ENCODE results near the gene HHAT. TPM values are rescaled to one million over a fixed set of nuclear protein-coding genes. Genes with fewer than 3 reads are reported as not detected.

HHAT gene
- total and polyA plus RNA-seq, 2 of the 13 experiments (the other 11 are each of a cell fraction or from before 2014, with no cell fraction given): 2.6 to 4.9 TPM

- no peak for TF ChIP-seq ZNF773 (CRISPR knock-in tag; IDR thresholded peaks at IDR 0.05; ENCODE audit: borderline replicate concordance)
These were observed 128.1 kb downstream of the HHAT start (continued) for GRCh38 chr1:210456731-210457255.

- no TSS peak for BruUV-seq (replicated peaks)
- ATAC-seq (no peak), FAIRE-seq (no peak), DNase-seq (ENCODE audit: low spot score) (no peak)
- H3K36me3 ChIP-seq (replicated peaks in 1 of 2; ENCODE audit: control insufficient read depth in 1 of 2, insufficient read depth in 2 of 2, low read length in 2 of 2): no peaks in the 10 kb centered on the region
- WGBS (ENCODE audit: low lambda C conversion rate): 7% methylated on average over 2 of the region's 4 CpGs
- H3K4me3 ChIP-seq (replicated peaks in 1 of 3; ENCODE audit: insufficient read depth in 1 of 3, low read depth in 2 of 3, low read length in 3 of 3): no peak overlapping the region
- H3K4me2 ChIP-seq (ENCODE audit: low read depth, low read length): no peak overlapping the region
- H3K27ac ChIP-seq (ENCODE audit: extremely low read length, insufficient read depth, low read length): no peak overlapping the region
- in situ Hi-C loops (cut with HindIII; ENCODE audit: extremely low pct_ligation_motif_present, low pct_unique_long_range_greater_than_20kb): no loop called here
- H3K4me1 ChIP-seq (ENCODE audit: insufficient read depth, low read length): no peaks in the 10 kb centered on the region
- TF ChIP-seq ZNF749 (CRISPR knock-in tag; IDR thresholded peaks at IDR 0.05; ENCODE audit: borderline replicate concordance) (no peak), PRPF4 (IDR thresholded peaks at IDR 0.05; ENCODE audit: low read depth, low read length, poor library complexity, severe bottlenecking) (no peak), U2AF1 (optimal IDR thresholded peaks at IDR 0.05; ENCODE audit: low read depth, low read length) (no peak), ELF4 (CRISPR knock-in tag; IDR thresholded peaks at IDR 0.05; ENCODE audit: borderline replicate concordance) (no peak), ZNF232 (CRISPR knock-in tag; IDR thresholded peaks at IDR 0.05; ENCODE audit: borderline replicate concordance) (no peak), SAFB2 (CRISPR knock-in tag; IDR thresholded peaks at IDR 0.05; ENCODE audit: borderline replicate concordance, low read depth) (no peak), PLSCR1 (CRISPR knock-in tag; IDR thresholded peaks at IDR 0.05; ENCODE audit: borderline replicate concordance) (no peak), ZNF737 (CRISPR knock-in tag; IDR thresholded peaks at IDR 0.05; ENCODE audit: borderline replicate concordance) (no peak), KDM2A (CRISPR knock-in tag; IDR thresholded peaks at IDR 0.05; ENCODE audit: borderline replicate concordance, low read depth) (no peak), LCORL (IDR thresholded peaks at IDR 0.05) (no peak), LCORL (CRISPR knock-in tag; IDR thresholded peaks at IDR 0.05) (no peak), ZNF614 (CRISPR knock-in tag; IDR thresholded peaks at IDR 0.05; ENCODE audit: borderline replicate concordance) (no peak), DDIT3 (CRISPR knock-in tag; IDR thresholded peaks at IDR 0.05) (no peak), ZBTB26 (CRISPR knock-in tag; IDR thresholded peaks at IDR 0.05; ENCODE audit: borderline replicate concordance) (no peak), TCF7 (IDR thresholded peaks at IDR 0.05; ENCODE audit: low read depth) (no peak), RBFOX2 (IDR thresholded peaks at IDR 0.05; ENCODE audit: low read depth, low read length) (no peak), ZNF138 (CRISPR knock-in tag; IDR thresholded peaks at IDR 0.05; ENCODE audit: low read depth) (no peak), CAMTA2 (CRISPR knock-in tag; IDR thresholded peaks at IDR 0.05; ENCODE audit: borderline replicate concordance) (no peak), RCOR2 (CRISPR knock-in tag; IDR thresholded peaks at IDR 0.05) (no peak), ZNF577 (CRISPR knock-in tag; IDR thresholded peaks at IDR 0.05; ENCODE audit: borderline replicate concordance, low read depth) (no peak)
- H3K79me2 ChIP-seq (ENCODE audit: insufficient read depth, low read length): no peaks in the 10 kb centered on the region
- ChIA-PET CTCF (ENCODE audit: low intra/inter-chr PET ratio, low total read pairs) (no interaction called here), POLR2A (no interaction called here)
- no peak overlapping the region for H2AFZ ChIP-seq (ENCODE audit: low read length)
- H3K27me3 ChIP-seq (ENCODE audit: control insufficient read depth in 1 of 2, insufficient read depth in 2 of 2, low read length in 2 of 2): no peaks in the 10 kb centered on the region
- no peaks in the 10 kb centered on the region for H3K9me3 ChIP-seq (ENCODE audit: low read length)
- intact Hi-C loops (cut with micrococcal nuclease; ENCODE audit: unreplicated experiment): no loop called here
- no peaks in the 10 kb centered on the region for H4K20me1 ChIP-seq (ENCODE audit: insufficient read depth, low read length)
- no peak overlapping the region for H3K9ac ChIP-seq (ENCODE audit: insufficient read depth, low read depth, low read length)
These were observed 128.9 kb downstream of the HHAT start for GRCh38 chr1:210457568-210457967.
